NOMO-1 treated with dmso at 0.1 percent for 144 hours (cell line): ENCODE data around the gene IFT80.

Experiments
- DNase-seq: peaks from one replicate; lab custom pipeline; 2025; ENCODE audit not compliant: unreplicated experiment; lab: John Stamatoyannopoulos, UW

The IFT80 gene

DNA sequence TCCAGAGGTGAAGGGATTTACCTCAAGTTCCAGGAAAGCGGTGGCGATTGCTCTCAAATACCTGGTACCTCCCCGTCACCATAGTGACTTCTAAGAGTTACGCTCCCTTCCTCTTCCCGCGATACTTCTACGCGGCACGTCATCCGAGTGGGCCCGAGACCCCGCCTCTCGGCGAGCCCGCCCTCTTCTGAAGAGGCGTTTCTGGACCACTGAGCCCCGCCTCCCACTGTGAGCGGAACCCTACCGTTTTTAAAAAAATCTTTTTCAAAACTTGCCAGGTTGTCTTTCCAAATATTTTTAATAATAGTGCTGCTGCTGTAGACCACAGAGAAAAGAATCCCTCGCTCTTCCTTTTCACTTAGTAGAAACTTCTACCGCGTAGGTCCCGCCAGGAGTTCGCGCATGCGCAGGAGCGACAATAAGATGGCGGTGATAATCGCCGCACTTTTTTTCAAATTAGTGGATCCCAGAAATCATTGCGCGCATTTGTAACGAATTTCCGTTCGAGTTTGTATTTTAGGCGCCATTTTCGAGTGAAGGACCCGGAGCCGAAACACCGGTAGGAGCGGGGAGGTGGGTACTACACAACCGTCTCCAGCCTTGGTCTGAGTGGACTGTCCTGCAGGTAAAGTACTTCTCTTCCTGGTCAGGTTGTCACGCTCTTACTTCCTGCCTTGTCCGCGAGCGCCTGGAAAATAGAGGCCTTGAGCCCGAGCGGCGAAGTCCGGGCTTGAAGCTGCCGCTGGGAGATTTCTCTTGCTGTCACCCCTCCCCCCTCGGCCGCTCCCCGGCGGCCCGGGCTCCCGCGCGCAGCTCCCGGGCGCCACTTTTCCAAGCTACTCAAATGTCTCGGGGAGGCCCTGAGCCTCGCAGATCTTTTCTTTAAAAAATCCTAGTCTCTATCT is at the start of gene IFT80, which contains the start of gene SMC4:
Gene IFT80 (minus strand): TSS at position 101 of the 905 bp plus-strand sequence. CDS start 14,625 bp downstream, outside the sequence.
Gene SMC4 (plus strand): TSS at position 526 of the 905 bp plus-strand sequence. CDS start 1,177 bp downstream, outside the sequence.
- DNase-seq, result peak; percentile 95

DNA sequence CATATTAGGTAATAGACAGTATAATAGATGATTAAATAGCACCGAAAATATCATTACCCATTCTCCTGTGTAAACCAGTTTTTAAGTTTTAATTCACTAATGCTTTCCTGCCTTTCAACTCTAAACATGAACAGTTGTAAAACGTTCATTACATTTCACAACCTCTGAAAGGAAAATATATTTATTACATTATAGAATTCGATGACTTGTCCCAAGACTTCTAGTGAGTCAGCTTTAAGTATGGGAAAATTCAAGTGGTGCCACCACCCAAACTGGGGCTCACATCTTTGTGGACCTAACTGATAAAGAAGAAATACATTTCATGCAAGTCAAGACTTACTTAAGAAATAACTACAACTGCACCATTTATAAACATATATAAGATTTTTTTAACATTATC is 48.5 kb upstream of the IFT80 start:
- DNase-seq, result no peak

DNA sequence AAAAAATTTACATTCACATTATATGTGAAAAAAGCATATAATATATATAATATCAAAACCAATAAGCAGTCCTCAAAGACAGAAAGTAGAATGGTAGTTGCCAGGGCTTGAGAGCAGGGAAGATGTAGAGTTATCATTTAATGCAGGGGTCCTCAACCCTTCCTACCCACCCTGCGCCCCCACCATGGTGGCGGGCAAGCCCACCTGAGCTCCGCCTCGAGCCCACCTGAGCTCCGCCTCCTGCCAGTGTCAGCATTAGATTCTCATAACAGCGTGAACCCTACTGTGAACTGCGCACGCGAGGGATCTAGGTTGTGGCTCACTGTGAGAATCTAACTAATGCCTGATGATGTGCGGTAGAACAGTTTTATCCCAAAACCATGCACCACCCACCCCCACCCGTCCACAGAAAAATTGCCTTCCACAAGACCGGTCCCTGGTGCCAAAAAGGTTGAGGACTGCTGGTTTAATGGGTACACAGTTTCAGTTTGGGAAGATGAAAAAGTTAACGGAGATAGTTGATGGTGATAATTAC is 47.6 kb upstream of the IFT80 start:
- DNase-seq, result no peak

- no peak for DNase-seq
Measured at GRCh38 chr3:160445854-160446253, 46.8 kb upstream of the IFT80 start.

DNA sequence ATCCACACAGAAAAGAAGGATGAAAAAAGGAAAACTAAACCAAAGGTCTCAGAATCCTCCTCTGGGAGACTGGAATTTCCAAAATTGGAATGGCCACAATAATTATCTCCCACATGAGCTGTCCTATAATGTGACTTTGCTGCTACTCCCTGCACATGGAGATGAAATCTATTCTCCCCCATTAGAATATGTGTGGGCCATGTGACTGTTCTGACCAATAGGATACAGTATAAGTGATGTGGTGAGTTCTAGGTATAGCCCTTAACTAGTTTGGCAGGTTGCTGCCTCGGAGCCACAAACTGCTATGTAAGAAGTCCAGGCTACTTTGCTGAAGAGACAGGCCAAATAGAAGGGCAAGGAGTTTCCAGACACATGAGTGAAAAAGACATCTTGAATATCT is 45.4 kb upstream of the IFT80 start:
- no peak for DNase-seq

GRCh38 chr3:160440687-160441086 is 41.7 kb upstream of the IFT80 start:
- no peak for DNase-seq

DNA sequence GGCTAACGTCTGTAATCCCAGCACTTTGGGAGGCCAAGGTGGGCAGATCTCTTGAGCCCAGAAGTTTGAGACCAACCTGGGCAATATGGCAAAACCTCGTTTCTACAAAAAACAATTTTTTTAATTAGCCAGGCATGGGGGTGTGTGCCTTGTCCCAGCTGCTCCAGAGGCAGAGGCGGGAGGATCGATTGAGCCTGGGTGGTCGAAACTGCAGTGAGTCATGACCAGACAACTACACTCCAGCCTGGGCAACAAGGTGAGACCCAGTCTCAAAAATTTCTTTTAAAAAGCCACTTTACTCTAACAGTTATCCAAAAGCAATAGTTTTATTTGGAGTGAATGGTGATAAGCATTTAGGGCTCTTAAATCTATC is 38.0 kb upstream of the IFT80 start:
- no peak for DNase-seq

- DNase-seq, result no peak
Measured at GRCh38 chr3:160435747-160436146, 36.7 kb upstream of the IFT80 start.

- no peak for DNase-seq
Measured at GRCh38 chr3:160435095-160435494, 36.1 kb upstream of the IFT80 start.

GRCh38 chr3:160434071-160434470 is 35.0 kb upstream of the IFT80 start:
- no peak for DNase-seq

DNA sequence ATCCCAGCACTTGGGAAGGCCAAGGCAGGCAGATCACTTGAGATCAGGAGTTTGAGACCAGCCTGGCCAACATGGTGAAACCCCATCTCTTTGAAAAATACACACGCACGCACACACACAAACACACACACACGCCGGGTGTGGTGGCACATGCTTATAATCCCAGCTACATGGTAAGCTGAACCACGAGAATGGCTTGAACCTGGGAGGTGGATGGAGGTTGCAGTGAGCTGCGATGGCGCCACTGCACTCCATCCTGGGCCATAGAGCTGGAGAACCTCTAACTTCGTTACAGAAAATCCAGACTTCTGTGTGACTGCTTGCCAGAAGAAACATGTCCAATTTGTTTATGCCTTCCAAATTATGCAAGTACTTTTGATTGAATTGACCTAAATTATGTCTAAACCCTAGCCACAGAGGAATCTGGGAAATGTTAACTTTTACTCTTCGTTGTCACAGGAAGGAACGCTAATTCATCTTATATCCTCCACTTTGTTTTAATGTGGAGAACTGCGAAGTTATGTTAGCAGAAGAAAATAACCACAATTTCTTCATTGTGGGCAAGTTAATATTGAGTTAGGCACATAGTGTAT is 28.9 kb upstream of the IFT80 start:
- DNase-seq, result no peak

GRCh38 chr3:160417311-160417710 is 18.3 kb upstream of the IFT80 start:
- DNase-seq, result no peak

GRCh38 chr3:160413613-160414248 is 14.7 kb upstream of the IFT80 start:
- peak; percentile 19 for DNase-seq

DNA sequence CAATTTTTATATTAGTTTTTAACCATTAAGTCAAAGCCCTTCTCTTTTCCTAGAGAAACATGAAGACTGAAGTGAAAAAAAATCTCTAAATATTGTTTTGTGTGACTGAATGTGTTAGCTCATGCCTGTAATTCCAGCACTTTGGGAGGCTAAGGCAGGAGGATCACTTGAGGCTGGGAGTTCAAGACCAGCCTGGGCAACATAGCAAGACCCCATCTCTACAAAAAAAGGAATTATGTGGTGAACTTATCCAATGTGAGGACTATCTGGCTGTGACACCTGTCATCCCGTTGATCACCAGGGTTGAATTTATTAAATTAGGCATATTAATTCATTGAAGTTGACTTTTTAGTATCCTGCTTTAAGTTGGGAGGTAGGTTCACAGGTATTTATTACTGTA is 13.5 kb upstream of the IFT80 start:
- DNase-seq, result no peak

GRCh38 chr3:160409812-160410610 is 11.0 kb upstream of the IFT80 start:
- DNase-seq, result no peak

- DNase-seq, result no peak
Measured at GRCh38 chr3:160403796-160404470, 4.9 kb upstream of the IFT80 start.

GRCh38 chr3:160403028-160403545 is 4.1 kb upstream of the IFT80 start:
- DNase-seq, result no peak

GRCh38 chr3:160402221-160403027 is 3.4 kb upstream of the IFT80 start:
- no peak for DNase-seq
